SKM-1 treated with dmso at 0.1 percent for 144 hours (cell line): ENCODE measurements around the gene PROX2.

Source experiments
- DNase-seq: peaks from one replicate; lab custom pipeline; 2025; ENCODE audit not compliant: unreplicated experiment; lab: John Stamatoyannopoulos, UW

PROX2 gene

DNA sequence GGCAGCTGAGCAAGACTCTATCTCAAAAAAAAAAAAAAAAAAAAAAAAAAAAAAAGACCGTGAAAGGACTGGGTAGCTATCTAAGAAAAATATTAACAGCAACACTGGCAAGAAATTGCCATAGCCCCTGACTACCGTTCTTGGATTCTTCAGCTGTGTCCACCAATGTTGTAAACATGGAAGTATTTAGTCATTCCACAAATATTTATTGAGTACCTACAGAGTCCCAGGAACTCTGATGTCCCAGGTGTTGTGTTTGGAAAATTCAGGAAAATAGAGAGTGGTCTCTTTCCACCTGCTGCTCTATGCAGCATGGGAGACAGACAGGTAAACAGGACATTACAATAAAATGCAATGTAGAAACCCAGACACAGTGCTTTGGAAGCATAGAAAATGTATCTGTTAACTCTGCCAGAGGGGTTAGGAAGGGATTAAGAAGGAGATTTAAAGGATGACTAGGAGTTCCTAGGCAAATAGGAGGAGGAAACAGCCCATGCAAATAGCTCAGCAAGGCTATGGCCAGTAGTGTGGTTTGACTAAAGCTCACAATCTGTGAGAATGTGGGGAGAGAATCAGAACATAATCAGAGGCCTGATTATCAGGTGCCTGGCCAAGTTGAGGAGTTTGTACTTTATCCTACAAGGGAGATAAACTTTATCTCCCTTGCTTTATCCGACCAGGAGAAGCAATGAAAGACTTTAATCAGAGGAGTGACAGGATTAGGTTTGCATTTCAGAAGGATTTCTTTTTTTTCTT is 3.7 kb upstream of the PROX2 start:
- no peak for DNase-seq

DNA sequence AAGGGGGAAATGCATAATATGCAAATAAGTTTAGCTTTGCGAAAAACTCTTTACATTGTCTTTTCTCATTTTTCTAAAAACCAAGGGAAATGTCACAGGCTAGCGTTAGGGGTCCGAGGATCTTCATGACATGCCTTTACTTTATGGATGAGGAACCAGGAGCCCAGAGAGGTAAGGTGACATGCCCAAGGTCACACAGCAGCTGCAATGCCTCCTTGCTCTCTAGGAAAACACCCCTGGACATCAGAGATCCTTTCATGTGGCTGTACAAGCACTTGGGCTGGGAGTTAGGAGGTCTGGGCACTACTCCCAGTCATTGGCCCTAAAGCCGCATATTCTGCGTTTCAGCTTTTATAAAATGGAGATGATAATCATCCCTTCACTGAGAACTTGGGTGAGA is 741 bp downstream of the PROX2 start:
- no peak for DNase-seq

DNA sequence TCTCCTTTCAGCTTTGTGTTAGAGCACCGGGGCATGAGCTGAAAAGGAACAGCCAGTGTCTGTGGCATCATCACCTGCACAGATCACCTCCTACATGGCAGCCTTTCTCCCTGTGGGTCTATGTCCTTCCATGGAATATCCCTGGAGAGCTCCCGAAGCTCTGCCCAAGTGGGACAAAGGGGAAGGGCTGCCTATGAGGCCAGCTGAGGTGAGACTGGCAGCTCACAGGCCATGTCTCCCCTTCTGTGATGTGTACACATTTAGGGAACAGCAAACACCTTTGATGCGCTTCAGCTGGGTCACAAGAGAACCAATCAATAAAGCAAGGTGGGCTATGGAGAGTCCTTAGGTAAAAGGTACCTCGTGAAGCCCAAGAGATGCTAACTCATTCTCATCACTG is 4.1 kb downstream of the PROX2 start:
- no peak for DNase-seq

DNA sequence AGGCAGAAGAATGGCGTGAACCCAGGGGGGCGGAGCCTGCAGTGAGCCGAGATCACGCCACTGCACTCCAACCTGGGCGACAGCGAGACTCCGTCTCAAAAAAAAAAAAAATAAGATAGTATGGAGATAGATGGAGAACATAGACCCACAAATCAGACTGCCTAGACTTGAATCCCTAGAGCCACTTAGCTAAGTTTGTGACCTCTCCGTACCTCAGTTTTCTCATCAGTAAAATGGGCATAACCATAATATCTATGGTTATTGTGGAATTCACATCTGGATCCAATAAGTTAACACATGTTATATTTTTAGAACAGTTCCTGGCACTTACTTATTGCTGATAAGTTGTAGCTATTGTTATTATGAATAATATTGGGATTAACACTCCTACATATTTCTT is 7.2 kb downstream of the PROX2 start:
- DNase-seq, result no peak

DNA sequence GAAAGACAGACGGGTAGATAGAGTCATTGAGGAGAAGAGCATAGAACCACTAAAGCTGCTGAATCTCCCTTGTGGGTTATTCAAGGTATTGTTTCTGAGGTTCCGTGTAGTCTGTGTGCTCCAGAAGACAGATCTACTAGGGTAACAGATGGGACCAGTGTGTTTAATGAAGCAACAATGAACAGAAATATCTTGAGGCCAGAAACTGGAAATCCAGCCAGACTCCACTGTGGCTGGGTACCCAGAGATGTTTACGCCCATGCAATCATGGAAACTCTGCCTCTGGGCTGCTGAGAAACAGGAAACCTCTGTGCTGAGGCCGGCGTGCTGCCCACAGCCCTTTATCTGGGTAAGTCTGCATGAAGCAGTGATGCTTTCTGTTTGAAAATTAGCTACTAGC is 8.3 kb downstream of the PROX2 start:
- DNase-seq, result no peak

DNA sequence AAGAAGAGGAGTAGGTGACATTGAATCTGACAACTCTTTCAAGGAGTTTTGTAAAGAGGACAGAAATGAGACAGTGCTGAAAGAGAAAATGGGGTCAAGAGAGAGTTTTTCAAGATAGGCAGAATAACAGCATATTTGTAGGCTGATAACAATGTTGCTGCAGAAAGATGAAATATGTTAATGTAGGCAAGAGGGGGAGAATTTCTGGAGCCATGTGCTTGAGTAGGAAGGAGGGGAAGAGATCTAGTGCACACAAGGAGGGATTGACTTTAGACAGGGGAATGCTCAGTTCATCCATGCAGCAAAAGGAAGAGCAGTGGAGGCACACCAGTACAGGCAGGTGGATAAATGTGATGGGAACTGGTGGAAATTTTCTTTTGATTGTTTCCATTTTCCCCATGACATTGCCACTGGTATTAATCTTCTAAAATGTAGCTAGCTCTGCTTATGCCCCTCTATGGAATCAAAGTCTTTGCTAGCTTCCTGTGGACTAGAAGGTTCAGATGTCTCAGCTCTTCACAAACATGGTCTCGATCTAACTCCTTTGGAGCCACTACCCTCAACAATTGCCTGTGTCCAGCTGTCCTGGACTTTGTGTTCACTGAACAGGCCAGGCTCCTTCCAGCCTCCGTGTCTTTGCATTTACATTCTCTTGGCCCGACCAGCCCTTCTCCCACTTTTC is 9.1 kb downstream of the PROX2 start:
- no peak for DNase-seq

DNA sequence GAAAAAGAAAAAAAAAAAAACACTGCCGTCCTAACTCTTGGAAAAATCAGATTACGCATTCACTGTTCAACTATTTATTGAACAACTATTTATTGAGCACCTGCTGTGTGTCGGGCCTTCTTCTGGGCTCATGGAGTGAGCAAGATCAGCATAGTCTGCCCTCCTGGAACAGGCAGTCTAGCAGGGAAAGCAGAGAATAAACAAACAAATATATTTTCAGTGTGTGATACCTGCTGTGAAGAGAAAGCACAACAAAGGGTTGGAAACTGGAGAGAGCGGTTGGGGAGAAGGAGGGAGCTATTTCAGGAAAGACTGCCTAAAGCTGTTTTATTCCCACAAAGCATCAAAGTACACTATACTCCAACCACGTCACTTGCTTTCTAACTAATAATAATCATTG is 10.8 kb downstream of the PROX2 start:
- DNase-seq, result no peak

DNA sequence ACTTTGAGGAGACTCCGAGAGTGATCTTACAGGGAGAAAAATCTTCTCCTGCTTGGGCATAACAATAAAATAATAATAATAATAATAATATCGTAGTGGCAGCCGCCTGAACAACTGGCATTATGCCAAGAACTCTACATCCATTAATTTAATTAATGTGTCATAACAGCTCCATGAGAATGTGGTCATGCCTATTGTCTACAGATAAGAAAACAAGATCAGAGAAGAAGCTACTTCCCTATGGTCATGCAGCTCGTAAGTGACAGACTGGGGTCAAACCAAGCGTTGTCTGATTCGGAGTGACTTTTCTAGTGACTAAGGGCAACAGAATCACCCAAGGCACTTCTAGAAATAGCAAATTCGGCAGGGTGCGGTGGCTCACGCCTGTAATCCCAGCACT is 11.7 kb downstream of the PROX2 start:
- DNase-seq, result no peak

DNA sequence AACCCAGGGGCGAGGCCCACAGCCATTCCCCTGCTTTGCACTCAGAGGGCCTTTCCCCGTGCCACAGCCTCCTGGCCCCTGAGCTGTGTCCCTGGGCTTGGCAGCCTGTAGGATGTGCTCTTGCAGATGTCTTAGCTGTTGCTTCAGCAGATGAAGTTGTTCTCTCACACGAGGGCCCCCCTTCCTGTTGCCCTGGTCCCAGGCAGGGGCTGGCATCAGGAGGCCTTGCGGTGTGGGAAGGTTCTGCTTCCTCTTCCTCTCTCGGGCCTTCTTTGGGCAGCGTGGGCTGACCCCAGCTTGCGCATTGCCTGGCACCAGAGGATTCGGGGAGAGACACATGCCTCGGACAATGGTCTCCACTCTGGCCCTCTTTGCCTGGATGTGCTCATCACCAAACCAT is 12.7 kb downstream of the PROX2 start:
- DNase-seq, result no peak

DNA sequence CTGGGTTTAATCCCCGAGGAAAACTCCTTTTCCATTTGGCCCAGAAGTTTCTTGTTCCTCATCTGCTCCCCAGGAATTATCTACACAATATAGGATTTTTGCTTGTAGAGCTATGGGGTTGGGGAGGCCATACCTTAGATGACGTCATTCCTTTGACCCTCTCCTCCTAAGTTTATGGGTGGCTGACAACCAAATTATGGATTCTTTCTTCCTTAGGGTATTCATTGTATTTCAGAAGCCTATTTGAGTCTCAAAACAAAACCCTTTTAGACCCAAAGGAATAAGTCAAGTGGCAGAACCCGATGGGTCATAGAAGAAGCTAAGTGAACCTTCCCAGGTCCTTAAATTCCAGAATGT is 14.2 kb downstream of the PROX2 start:
- no peak for DNase-seq

DNA sequence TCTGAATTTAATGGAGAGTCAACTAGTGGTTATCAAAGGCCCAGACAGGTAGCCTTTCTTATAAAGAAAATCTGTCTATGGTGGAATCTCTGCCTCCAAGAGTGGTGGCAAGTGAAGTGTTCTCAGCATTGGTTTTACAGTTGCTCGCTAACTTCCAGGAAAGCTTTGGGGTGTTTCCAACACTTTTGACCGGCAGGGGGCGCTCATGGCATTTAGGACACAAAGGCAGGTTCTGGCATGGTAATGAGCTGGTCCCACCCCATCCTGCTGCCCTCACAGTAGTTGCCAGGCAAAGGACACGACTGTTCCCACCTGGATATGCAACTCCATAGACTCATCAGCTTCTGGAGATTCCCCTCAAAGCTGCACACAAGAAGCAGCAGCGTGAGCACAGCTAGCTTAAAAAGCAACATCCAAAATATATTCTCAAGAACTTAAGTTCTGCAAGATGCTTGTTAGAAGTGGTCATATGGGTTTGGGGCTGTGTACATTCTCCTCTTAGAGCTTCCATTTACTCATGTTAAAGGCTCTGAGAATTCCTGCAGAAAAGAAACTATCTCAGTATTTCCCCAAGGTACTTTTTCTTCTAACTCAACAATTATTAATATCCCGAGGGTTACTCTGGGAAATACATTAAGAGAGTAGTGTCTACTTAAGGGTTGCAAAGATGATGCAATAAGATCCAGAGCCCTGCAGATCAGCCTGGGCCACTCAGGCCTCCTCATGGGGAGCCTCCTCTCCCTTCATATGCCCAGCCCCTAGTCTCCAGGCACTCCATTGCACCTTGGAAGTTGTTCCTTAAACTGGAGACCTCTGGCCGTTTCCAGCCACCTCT is 14.8 kb downstream of the PROX2 start:
- no peak for DNase-seq

DNA sequence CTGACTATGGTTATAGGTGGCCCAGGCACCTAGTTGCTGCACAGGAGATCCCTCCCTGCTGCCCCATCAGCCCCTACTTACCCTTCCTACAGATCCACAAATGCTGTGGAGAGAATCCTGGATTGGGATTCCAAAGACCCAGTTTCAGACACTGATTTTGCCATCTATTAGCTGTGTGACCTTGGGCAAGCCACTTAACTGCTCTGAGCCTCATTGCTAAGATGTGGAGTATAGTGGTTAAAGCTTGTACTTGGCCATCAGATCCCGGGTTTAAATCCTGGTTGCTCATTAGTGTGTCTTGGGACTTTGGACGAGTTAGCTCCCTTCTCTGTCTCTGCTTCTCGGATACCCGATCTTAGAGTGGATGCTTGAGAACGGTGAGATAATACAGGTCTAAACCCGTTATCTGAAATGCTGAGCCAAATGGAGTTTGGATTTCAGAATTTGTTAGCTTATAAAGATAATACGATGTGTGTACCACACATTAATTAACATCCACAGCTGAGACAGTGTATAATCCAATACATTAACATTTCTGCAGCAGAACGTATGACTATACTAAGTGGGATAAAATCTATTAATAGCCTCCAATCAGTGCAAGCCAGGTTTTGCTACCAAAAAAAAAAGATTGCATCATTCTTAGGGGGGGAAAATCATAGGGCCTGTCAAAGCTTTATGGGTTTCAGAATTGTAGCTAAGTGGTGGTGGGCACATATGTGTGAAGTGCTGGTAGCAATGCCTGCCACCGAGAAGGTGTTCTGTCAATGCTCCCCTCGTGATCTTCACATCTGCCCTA is 16.0 kb downstream of the PROX2 start:
- DNase-seq, result no peak

DNA sequence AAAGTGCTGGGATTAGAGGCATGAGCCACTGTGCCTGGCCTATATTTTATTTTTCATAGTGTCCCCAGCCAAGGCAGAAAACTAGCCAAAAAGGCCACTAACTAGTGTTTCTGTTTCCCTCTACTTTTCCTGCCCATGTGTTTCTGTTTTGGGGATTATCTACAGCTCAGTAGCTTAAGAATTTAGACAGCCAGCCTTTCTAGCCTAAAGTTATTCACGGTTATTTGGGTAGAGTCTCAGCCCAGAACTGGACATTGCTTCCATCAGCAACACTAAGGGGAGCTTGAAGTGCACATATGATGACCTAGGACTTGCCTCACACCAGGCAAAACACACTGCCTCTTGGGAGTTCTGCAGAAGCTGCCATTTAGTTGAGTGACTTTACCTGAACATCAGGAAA is 17.9 kb downstream of the PROX2 start:
- DNase-seq, result no peak

DNA sequence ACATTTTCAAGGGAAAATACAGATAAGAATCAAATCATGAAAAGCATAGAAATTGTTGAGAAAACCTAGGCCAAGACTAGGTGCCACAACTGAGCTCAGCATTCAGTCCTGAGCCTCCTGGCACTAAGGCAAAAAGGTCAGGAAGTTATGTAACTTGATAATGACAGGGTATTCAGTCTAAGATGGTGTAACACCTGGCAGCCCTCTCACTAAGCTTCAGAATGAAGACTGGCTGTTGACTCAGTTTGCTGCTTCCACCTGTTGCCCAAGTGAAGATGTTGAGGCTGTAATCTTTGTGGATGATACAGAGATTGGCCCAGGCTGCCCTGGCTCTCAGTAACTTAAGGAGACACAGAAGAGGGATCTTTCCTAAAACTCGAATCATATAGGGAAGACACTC is 19.6 kb downstream of the PROX2 start:
- DNase-seq, result no peak

DNA sequence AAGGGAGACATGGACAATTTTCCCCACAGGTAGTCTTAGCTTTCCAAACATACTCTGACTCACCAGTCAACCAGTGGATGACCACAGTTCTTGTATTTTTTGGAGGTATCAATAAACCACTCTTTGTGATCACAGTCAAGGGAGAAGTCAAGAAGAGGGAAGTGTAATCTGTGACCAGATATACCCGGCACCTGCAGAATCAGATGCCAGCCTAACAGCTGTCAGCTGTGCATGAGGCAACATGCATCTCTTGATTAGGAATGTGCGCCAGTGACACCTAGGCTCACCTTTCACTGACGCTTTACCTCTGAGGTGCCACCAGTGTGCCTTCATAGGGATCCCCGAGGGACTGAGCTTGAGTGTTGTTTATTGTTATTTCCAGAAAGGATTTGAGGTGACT is 20.0 kb downstream of the PROX2 start:
- DNase-seq, result no peak

DNA sequence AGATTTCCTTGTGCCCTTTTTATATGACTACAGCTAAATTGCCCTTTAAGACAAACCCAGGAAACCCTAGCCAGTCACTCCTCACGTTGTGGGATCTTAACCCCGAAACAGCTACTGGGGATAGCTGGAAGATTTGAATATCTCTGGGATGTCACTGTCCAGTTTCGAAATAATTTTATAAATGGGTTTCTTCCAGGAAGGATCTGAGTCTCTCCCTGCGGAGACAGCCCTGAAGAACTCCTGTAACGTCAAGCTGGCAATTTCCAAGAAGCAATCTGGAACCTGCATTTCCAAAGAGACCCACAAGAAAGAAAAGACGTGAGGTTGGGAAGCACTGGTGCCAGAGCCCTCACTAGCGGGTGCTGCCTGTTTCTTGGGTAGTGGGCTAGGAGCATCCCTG is 20.9 kb downstream of the PROX2 start:
- no peak for DNase-seq

DNA sequence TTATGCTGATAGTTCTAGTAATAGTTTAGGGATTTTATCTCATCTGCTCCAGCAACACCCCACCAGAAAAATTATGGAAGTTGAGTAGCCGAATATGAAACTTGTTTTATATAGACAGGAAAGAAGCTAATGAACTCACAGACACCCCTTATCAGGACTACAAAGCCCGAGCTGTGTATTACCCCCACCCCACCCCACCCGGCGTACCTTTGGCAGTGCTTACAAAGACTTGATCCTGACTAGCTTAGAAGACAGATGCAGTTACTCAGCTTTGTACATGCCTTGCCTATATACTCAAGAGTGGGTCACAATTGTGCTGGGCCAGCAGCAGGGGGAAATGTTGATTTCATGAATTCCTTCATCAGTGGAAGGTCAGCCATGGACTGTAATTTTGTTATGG is 22.4 kb downstream of the PROX2 start:
- DNase-seq, result no peak

DNA sequence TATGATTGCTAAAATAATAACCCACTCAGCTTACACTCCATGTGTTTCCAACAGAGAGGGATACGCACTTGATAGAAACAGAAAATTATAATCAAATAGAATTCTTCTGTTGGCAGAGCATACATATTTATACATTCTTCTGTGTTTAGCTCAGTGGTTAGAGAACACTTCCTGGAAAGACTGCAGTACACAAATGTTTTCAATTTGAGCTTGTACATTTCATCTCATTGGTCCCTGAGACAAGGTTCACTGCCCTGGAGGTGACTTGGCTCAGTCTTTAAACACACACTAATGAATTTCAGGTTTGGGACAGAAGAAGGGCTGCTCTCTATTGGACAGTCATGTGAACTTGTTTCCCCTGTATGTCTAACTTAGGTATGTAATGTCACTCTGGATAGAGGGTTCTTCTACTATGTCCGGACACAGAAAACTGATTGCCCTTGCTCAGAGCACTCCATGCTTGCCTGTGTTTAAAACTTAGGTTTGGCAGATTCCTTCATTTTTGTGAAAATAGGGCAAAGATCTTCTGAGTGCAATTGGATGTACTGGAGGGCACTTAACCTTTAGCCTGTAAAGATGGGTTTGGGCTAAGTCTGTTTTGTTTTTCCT is 22.9 kb downstream of the PROX2 start:
- DNase-seq, result no peak

DNA sequence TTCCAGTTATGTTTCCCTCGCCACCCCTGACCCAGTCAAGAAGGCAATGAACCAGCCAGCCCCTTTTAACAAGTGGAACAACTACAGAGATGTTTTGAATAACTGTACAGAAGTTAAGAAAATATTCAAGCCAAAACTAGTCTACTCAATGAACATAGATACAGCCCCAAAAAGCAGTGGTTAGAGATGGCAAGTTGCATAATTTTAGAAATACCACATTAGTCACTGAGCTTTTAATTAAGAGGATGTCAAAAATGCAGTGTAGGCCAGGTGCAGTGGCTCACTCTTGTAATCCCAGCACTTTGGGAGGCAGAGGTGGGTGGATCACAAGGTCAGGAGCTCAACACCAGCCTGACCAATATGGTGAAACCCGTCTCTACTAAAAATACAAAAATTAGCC is 27.2 kb downstream of the PROX2 start:
- DNase-seq, result no peak

DNA sequence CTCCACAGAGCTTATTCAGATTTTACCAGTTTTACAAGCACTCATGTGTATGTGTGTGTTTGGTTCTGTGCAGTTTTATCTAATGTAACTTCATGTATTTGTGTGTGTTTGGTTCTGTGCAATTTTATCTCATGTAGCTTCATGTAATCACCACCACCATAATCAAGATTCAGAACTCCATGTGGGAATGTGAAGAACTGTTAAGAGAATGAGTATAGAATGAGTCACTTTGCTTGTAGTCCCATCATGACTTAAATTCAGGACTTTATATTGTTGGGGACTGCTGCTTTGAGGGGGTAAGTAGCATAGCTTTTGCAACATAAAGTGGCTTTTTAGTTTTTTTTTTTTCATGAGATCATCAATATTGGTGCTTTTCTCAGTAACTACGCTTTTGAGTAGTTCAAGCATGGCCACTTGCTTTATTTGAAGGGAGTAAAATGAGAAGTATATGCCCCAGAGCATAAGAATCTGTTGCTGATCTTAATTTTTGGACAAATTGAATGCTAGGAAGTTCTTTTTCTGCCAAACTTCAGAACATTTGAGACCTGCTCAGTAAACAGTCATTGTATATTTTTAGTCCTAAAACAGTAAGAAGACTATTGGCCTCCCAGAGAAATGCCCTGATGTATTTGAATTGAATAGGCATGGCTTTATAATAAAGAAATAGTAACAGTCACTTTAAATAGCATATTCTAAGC is 28.8 kb downstream of the PROX2 start:
- DNase-seq, result no peak
